Trophoblast cell (in vitro differentiated cells and primary cell): ENCODE results near the gene SPRING1.

Source experiments
- DNase-seq, 2 donors: peaks; one replicate each; pipeline ENCODE4 v3.0.0-alpha.2; 2016
- H2AFZ ChIP-seq: 2 replicates; pipeline ENCODE4 v1.6.1; 2013; ENCODE audit warnings: low read length, moderate library complexity, mild to moderate bottlenecking; ENCODE audit not compliant: insufficient read depth, poor library complexity
- H2AK5ac ChIP-seq: 2 replicates; pipeline ENCODE4 v1.6.1; 2013; ENCODE audit warnings: mild to moderate bottlenecking, low read length
- H2BK120ac ChIP-seq: 2 replicates; pipeline ENCODE4 v1.6.1; 2013; ENCODE audit warnings: low read length, mild to moderate bottlenecking, moderate library complexity; ENCODE audit not compliant: insufficient read depth, poor library complexity
- H2BK12ac ChIP-seq: 2 replicates; pipeline ENCODE4 v1.6.1; 2013; ENCODE audit warnings: mild to moderate bottlenecking, low read length, moderate library complexity
- H2BK5ac ChIP-seq: 2 replicates; pipeline ENCODE4 v1.6.1; 2013; ENCODE audit warnings: low read length, low read depth, moderate library complexity, mild to moderate bottlenecking; ENCODE audit not compliant: poor library complexity
- H3K14ac ChIP-seq: 2 replicates; pipeline ENCODE4 v1.6.1; 2013; ENCODE audit warnings: mild to moderate bottlenecking, low read length
- H3K18ac ChIP-seq: 2 replicates; pipeline ENCODE4 v1.6.1; 2013; ENCODE audit warnings: mild to moderate bottlenecking, low read length
- H3K23ac ChIP-seq: 2 replicates; pipeline ENCODE4 v1.6.1; 2013; ENCODE audit warnings: low read length
- H3K27ac ChIP-seq: 2 replicates; pipeline ENCODE4 v1.5.1; 2013; ENCODE audit warnings: low read depth, mild to moderate bottlenecking, inconsistent platforms, low read length, moderate library complexity
- H3K27me3 ChIP-seq: 2 replicates; pipeline ENCODE4 v1.6.1; 2013; ENCODE audit warnings: inconsistent platforms, mild to moderate bottlenecking, low read length, moderate library complexity; ENCODE audit not compliant: insufficient read depth
- H3K36me3 ChIP-seq, 2 experiments: 1 replicate in 1 of 2; 2 replicates in 1 of 2; pipeline ENCODE4 v1.6.1; 2013; ENCODE audit warnings: low read length in 2 of 2, mild to moderate bottlenecking in 2 of 2, moderate library complexity in 1 of 2; ENCODE audit not compliant: insufficient read depth in 2 of 2, control insufficient read depth in 1 of 2
- H3K4ac ChIP-seq: 2 replicates; pipeline ENCODE4 v1.6.1; 2013; ENCODE audit warnings: low read depth, mild to moderate bottlenecking, low read length, moderate library complexity
- H3K4me1 ChIP-seq, 2 experiments: 1 replicate in 1 of 2; 2 replicates in 1 of 2; pipeline ENCODE4 v1.6.1; 2013; ENCODE audit warnings: low read length in 2 of 2, mild to moderate bottlenecking in 2 of 2, moderate library complexity in 1 of 2; ENCODE audit not compliant: insufficient read depth in 2 of 2, control insufficient read depth in 1 of 2
- H3K4me2 ChIP-seq: 2 replicates; pipeline ENCODE4 v1.6.1; 2013; ENCODE audit warnings: inconsistent platforms, mild to moderate bottlenecking, low read length, moderate library complexity
- H3K4me3 ChIP-seq: 2 replicates; pipeline ENCODE4 v1.5.1; 2013; ENCODE audit warnings: mild to moderate bottlenecking, low read depth, low read length, inconsistent platforms
- H3K79me1 ChIP-seq: one replicate; pipeline ENCODE4 v1.6.1; 2013; ENCODE audit warnings: low read length
- H3K79me2 ChIP-seq: 2 replicates; pipeline ENCODE4 v1.6.1; 2013; ENCODE audit warnings: low read length, mild to moderate bottlenecking; ENCODE audit not compliant: control insufficient read depth, insufficient read depth, poor library complexity
- H3K9ac ChIP-seq: 2 replicates; pipeline ENCODE4 v1.6.1; 2013; ENCODE audit warnings: mild to moderate bottlenecking, low read length
- H3K9me3 ChIP-seq: 2 replicates; pipeline ENCODE4 v1.6.1; 2013; ENCODE audit warnings: low read depth, mild to moderate bottlenecking, control low read depth, inconsistent platforms, low read length; ENCODE audit not compliant: insufficient read depth
- H4K12ac ChIP-seq: 2 replicates; pipeline ENCODE4 v1.6.1; 2013; ENCODE audit warnings: low read depth, mild to moderate bottlenecking, low read length, moderate library complexity
- H4K8ac ChIP-seq: 2 replicates; pipeline ENCODE4 v1.6.1; 2013; ENCODE audit warnings: low read depth, mild to moderate bottlenecking, low read length, moderate library complexity
- H4K91ac ChIP-seq: one replicate; pipeline ENCODE4 v1.6.1; 2013; ENCODE audit warnings: low read depth, mild to moderate bottlenecking, low read length, moderate library complexity
- WGBS: extraction: QIAGEN DNeasy Blood & Tissue Kit; methylation state at CpG from one replicate; pipeline ENCODE4 v1.1.7; 2013; ENCODE audit warnings: missing lambda C conversion rate; ENCODE audit not compliant: insufficient read length, insufficient coverage; ENCODE audit errors: extremely low coverage; 5-methylcytosine and 5-hydroxymethylcytosine counted together

SPRING1 gene

DNA sequence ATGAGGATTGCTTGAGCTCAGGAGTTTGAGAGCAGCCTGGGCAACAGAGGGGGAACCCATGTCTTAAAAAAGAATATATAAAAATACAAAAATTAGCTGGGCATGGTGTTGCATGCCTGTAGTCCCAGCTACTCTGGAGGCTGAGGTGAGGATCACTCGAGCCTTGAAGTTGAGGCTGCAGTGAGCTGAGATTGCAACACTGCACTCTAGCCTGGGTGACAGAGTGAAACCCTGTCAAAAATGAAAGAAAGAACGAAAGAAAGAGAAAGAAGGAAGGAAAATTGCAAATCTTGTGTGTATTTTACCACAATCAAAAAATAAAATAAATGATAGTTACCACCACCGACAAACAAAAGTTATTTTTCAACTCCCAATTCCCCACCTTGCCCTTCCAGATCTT is 45.3 kb downstream of the SPRING1 start:
- WGBS = no CpG with 5 or more reads among the region's 3 CpGs
- Histone ChIP-seq H3K4me3 (no peak overlapping the region), H3K27me3 (peaks cover 2% of the 10 kb centered on the region), H3K79me1 (no peaks in the 10 kb centered on the region), H4K8ac (no peak overlapping the region), H4K91ac (no peak overlapping the region), H3K79me2 (no peaks in the 10 kb centered on the region), H2BK120ac (no peak overlapping the region), H3K9me3 (peaks cover 3% of the 10 kb centered on the region), H3K4me1 (no peaks in the 10 kb centered on the region), H3K14ac (no peak overlapping the region), H3K23ac (no peak overlapping the region), H2BK5ac (no peak overlapping the region), H2AFZ (no peak overlapping the region), H3K18ac (no peak overlapping the region), H2AK5ac (no peak overlapping the region), H3K36me3 (no peaks in the 10 kb centered on the region), H3K27ac (no peak overlapping the region), H3K9ac (no peak overlapping the region), H3K4me2 (no peak overlapping the region), H2BK12ac (no peak overlapping the region), H4K12ac (no peak overlapping the region), H3K4ac (no peak overlapping the region)
- DNase-seq = no peak

DNA sequence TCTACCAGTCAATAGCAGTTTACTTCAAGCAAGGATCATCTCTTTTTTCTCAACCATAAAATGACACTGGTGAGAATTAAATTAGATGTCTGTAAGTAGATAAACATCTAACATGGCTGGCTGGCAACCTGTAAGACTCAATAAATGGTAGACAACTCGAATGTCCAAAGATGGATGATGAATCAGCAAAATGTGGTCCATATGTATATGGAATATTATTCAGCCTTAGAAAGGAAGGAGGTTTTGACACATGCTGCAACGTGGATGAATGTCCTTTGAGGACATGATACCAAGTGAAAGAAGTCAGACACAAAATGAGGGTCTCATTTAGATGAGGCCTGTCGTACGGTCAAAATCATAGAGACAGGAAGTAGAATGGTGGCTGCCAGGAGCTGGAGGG is 46.2 kb downstream of the SPRING1 start:
- Histone ChIP-seq H2BK5ac (no peak overlapping the region), H3K36me3 (no peaks in the 10 kb centered on the region), H3K4me3 (no peak overlapping the region), H4K12ac (no peak overlapping the region), H2BK12ac (no peak overlapping the region), H3K9me3 (peaks cover 5% of the 10 kb centered on the region), H3K79me1 (no peaks in the 10 kb centered on the region), H4K8ac (no peak overlapping the region), H2AK5ac (no peak overlapping the region), H3K4ac (no peak overlapping the region), H3K4me1 (no peaks in the 10 kb centered on the region), H3K27ac (no peak overlapping the region), H4K91ac (no peak overlapping the region), H2BK120ac (no peak overlapping the region), H3K14ac (no peak overlapping the region), H3K18ac (no peak overlapping the region), H3K9ac (no peak overlapping the region), H3K27me3 (peaks cover 2% of the 10 kb centered on the region), H3K23ac (no peak overlapping the region), H2AFZ (no peak overlapping the region), H3K4me2 (no peak overlapping the region), H3K79me2 (no peaks in the 10 kb centered on the region)
- DNase-seq = no peak
- WGBS = no CpG with 5 or more reads among the region's 4 CpGs

- Histone ChIP-seq H3K79me1 (no peaks in the 10 kb centered on the region), H2BK5ac (no peak overlapping the region), H3K4me1 (no peaks in the 10 kb centered on the region), H2BK12ac (no peak overlapping the region), H3K18ac (no peak overlapping the region), H3K9ac (no peak overlapping the region), H2AFZ (no peak overlapping the region), H3K27ac (no peak overlapping the region), H3K27me3 (peaks cover 2% of the 10 kb centered on the region), H3K4ac (no peak overlapping the region), H3K14ac (no peak overlapping the region), H3K79me2 (no peaks in the 10 kb centered on the region), H3K9me3 (peaks cover 5% of the 10 kb centered on the region), H3K36me3 (no peaks in the 10 kb centered on the region), H4K12ac (no peak overlapping the region), H4K91ac (no peak overlapping the region), H2AK5ac (no peak overlapping the region), H2BK120ac (no peak overlapping the region), H4K8ac (no peak overlapping the region), H3K23ac (no peak overlapping the region), H3K4me2 (no peak overlapping the region), H3K4me3 (no peak overlapping the region)
- no peak for DNase-seq
- no CpG with 5 or more reads among the region's 7 CpGs for WGBS
Measured at GRCh38 chr12:116691205-116691604, 46.7 kb downstream of the SPRING1 start.

DNA sequence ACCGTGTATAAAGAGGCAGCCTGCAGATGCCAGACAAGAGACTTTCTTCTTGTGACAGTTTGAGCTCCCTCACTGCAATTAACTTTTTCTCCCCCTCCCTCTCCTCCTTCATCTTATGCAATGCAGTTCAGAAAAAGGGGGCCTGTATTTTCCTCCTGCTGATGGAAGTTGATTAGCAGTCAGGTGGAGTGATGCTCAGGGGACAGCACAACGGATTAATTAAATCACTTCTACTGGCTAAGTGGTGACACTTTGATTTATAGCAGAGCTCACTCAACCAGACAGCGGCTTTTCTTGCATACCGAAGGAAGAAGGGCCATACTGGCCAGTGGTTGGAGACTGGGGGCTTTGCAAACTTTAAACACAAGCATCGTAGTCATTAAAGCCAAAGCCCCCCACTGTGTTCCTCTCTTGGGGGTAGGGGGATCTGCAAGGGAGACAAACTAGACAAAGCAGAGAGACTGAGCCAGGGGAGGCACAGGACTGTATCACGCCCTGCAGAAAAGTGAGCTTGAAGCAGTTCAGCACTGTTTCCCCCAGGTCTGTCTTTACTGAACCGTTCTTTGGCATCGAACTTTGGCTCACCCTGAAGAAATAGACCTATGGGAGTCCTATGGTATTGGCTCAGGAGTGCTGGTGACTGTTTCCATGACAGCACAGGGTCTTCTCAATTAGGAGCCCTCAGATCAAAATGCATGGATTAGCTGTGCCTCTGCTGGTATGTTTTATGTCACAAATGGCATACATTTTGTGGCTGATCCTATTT is 47.7 kb downstream of the SPRING1 start:
- Histone ChIP-seq H4K8ac (no peak overlapping the region), H3K4ac (no peak overlapping the region), H3K4me1 (no peaks in the 10 kb centered on the region), H2AFZ (no peak overlapping the region), H3K9ac (no peak overlapping the region), H3K14ac (no peak overlapping the region), H3K79me2 (no peaks in the 10 kb centered on the region), H3K36me3 (no peaks in the 10 kb centered on the region), H2BK120ac (no peak overlapping the region), H3K27ac (no peak overlapping the region), H2BK5ac (no peak overlapping the region), H4K91ac (no peak overlapping the region), H3K4me3 (no peak overlapping the region), H4K12ac (no peak overlapping the region), H2AK5ac (no peak overlapping the region), H2BK12ac (no peak overlapping the region), H3K23ac (no peak overlapping the region), H3K79me1 (no peaks in the 10 kb centered on the region), H3K18ac (no peak overlapping the region), H3K4me2 (no peak overlapping the region), H3K27me3 (peaks cover 2% of the 10 kb centered on the region), H3K9me3 (peaks cover 5% of the 10 kb centered on the region)
- DNase-seq = no peak
- no CpG with 5 or more reads among the region's 8 CpGs for WGBS
